TTC549 (cell line): ENCODE data around the gene FCRL6.

Experiments
- FAIRE-seq: peaks from 2 replicates; lab custom pipeline; 2012; peaks lifted over from hg19 to GRCh38; lab: Jason Lieb, UNC

Gene FCRL6

GRCh38 chr1:159864262-159864661, 62.1 kb downstream of the FCRL6 start:
- no peak for FAIRE-seq
